ENCODE results near the gene SNX33.
"Not testable (repeated sequence)": the region's sequence is repeated elsewhere in the genome, so short reads cannot be mapped to it uniquely, and the experiment has no call there.

Gene SNX33

DNA sequence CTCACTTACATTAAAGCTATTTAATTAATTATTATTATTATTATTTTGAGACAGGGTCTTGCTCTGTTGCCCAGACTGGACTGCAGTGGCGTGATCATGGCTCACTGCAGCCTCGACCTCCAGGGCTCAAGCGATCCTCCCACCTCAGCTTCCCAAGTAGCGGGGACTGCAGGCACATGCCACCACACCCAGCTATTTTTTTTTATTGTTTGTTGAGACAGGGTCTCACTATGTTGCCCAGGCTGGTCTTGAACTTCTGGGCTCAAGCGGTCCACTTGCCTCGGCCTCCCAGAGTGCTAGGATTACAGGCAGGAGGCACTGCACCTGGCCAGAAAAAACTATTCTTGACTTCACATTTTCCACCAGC, 30.6 kb downstream of the SNX33 start:
- in situ Hi-C loops (cut with MboI; ENCODE audit: low sequenced_read_pairs) = loop anchor here (10.0 kb wide), 1 partner anchor 454 kb away; no protein-coding TSS in a partner anchor

- in situ Hi-C loops (cut with MboI; ENCODE audit: low sequenced_read_pairs) = no loop called here
Observed at GRCh38 chr15:75680007-75680789, 32.5 kb downstream of the SNX33 start.

GRCh38 chr15:75682181-75683135, 34.7 kb downstream of the SNX33 start:
- in situ Hi-C loops (cut with MboI; ENCODE audit: low sequenced_read_pairs) = no loop called here

- in situ Hi-C loops (cut with MboI; ENCODE audit: low sequenced_read_pairs) = not testable (repeated sequence)
Observed at GRCh38 chr15:75683646-75684312, 36.1 kb downstream of the SNX33 start.

GRCh38 chr15:75684648-75685047, 36.9 kb downstream of the SNX33 start:
- in situ Hi-C loops (cut with MboI; ENCODE audit: low sequenced_read_pairs) = loop anchor here (5.0 kb wide), 1 partner anchor 108 kb away; no protein-coding TSS in a partner anchor

DNA sequence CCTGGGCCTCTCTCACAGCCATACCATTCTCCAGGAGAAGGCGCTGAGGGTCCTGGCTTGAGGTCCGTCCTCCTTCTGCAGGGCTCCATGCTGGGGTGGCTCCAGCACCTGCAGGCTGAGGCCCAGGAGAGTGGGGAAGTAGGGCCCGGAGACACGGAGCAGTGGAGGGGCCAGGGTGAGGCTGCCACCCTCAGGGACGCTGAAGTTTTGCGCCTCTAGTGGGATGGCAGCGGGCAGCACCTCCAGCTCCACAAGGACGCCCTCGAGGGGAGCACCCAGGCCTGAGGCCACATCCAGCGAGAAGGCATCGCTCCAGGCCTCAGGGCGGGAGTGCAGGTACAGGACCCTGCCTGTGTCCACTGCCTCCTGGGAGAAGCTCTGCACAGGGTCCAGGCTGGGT, 37.5 kb downstream of the SNX33 start:
- in situ Hi-C loops (cut with MboI; ENCODE audit: low sequenced_read_pairs) = loop anchor here (5.0 kb wide), 1 partner anchor 107 kb away; no protein-coding TSS in a partner anchor

- in situ Hi-C loops (cut with MboI; ENCODE audit: low sequenced_read_pairs) = loop anchor here (5.0 kb wide), 1 partner anchor 106 kb away; no protein-coding TSS in a partner anchor
Observed at GRCh38 chr15:75686212-75686642, 38.5 kb downstream of the SNX33 start.

DNA sequence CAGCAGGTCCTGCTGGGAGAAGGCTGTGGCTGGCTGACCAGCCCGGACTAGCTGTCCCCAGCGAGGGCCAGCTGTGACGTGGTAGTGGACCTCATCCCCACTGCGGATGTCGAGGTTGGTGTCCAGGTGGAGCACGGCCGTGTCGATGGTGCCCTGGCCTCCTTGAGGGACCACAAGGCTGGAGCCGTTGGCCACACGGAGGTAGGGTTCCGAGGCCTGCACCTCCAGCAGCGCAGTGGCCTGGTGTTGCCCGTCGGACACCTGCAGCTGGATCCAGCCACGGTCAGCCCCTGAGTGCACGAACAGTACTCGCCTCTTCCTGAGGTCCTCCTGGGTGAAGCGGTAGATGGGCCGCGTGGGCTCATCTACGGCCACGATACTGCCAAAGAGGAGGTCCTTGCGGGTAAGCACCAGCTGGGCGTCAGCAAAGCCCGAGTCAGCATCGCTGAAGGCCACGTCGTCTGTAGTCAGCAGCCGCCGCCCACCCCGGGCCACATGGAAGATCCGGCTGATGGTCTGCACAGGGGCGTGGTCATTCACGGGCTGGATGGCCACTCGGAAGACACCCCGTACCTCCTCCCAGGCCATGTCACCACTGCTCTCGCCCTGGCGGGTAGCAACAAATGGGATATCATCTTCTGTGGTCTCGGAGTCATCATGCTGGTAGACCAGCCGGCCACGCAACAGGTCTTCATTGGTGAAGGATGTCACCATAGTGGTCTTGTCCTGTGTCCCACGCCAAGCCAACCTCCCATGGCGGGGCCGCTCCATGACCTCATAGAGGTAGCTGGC, 40.0 kb downstream of the SNX33 start:
- in situ Hi-C loops (cut with MboI; ENCODE audit: low sequenced_read_pairs) = loop anchor here (5.0 kb wide), 1 partner anchor 105 kb away; no protein-coding TSS in a partner anchor

- in situ Hi-C loops (cut with MboI; ENCODE audit: low sequenced_read_pairs) = loop anchor here (5.0 kb wide), 1 partner anchor 104 kb away; no protein-coding TSS in a partner anchor
Observed at GRCh38 chr15:75688278-75688557, 40.5 kb downstream of the SNX33 start.

DNA sequence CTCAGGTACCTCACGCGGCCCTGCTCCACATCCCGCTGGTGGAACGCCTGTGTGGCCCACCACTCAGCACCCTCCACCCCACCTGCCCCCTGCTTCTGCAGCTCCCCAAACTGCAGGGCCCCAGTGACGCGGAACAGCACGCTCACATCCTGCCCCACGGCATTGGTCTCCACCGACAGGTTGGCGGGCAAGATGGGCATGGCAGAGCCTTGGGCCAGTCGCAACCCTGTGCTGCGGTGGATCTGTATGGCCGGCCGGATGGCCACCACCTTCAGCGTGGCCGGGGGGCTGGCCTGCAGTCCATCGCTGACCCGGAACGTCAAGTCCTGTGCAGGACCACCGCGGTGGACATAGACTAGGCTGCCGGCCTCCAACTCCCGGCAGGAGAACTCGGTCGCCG, 41.1 kb downstream of the SNX33 start:
- in situ Hi-C loops (cut with MboI; ENCODE audit: low sequenced_read_pairs) = loop anchor here (5.0 kb wide), 1 partner anchor 103 kb away; no protein-coding TSS in a partner anchor

DNA sequence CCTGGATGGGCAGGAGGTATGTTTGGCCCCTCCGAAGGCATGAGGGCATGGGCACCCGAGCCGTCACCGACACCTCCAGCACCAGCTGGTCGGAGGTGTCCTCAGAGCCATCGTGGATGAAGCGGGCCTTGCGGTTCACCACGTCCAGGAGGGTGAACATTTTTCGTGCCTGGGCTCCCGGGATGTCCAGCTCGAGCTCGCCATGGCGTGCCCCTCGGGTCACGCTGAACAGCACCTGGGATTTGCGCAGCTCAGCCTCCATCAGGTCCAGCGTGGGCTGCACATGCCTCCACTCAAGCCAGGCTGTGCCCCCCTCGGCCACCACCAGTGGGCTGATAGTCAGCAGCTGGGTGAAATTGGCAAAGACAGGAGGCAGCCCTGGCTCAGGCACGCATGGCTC, 41.7 kb downstream of the SNX33 start:
- in situ Hi-C loops (cut with MboI; ENCODE audit: low sequenced_read_pairs) = loop anchor here (5.0 kb wide), 1 partner anchor 103 kb away; no protein-coding TSS in a partner anchor

DNA sequence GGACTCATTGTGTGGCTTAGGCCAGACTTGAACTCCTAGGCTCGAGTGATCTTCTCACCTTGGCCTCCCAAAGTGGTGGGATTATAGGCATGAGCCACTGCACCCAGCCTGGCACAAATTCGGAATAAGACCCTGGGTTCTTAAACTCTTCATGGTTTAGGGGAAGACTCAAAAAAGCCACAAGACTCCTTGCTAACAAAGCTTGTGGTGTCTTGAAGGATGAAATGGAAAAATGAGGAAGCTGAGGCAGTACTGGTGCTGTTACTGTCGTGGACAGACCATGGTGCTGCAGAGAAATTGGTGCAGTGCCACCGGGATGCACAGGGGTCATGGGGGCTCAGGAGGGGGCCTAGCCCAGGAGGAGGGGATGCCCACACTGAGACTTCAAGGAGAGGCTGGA, 44.6 kb downstream of the SNX33 start:
- in situ Hi-C loops (cut with MboI; ENCODE audit: low sequenced_read_pairs) = not testable (repeated sequence)

DNA sequence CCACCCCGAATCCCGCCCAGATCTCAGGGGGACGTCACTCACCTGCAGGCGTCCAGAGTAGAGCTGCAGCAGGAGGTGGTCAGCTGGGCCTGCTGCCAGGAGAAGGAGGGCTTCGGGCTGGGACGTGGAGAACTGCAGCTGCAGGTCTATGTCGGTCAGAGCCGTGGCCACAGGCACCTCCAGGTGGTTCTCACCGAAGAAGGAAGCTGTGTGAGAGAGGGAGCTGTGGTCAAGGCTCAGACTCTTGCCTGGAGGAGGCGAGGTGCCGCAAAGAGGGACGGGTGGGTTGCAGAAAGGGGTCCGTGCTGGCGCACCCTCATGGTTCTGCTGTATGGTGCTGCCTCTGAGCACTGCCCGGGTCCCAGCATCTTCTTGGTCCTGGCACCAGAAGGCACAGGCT, 45.3 kb downstream of the SNX33 start:
- in situ Hi-C loops (cut with MboI; ENCODE audit: low sequenced_read_pairs) = not testable (repeated sequence)

GRCh38 chr15:75693501-75694240, 46.0 kb downstream of the SNX33 start:
- in situ Hi-C loops (cut with MboI; ENCODE audit: low sequenced_read_pairs) = no loop called here

DNA sequence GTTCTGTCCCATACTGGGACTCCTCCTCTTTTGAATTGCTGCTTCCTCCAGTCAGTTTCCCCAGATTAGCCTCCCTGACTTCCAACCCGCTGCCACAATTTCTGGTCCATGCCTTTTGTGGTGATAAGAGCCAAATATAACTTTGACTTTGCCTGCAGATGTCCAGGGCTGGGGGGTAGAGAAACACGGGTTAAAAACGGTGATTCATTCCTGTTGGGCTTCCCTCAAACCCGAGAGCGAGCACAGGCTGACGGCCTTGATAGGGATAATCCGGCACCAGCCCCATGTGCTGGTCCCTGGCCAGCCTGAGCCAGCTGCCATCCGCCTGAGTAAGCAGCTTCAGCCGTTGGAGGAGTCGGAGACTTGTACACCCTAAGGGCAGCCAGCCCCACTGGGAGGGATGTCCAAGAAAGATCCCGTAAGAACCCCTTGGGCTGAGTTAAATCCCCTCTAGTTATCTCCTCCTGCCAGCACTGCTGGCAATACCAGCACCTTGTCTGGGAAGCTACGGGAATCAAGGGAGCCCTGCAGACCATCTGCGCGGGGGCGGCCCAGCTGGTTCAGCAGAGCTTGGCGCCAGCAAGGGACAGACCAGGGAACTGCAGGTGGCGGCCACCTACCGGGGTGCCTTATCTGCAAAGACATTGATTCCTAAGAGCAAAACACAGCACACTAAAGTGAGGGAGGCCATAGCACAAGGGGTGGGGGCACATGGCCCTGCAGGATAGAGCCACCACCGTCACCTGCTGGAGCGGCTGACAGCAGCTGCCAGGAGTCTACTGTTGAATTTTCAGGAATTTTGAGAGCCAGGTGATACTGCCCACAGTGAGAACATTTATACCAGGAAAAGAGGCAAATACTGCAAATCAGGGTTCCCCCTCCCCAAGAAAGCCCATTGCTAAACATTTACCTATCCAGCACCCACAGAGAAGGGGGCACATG, 46.8 kb downstream of the SNX33 start:
- in situ Hi-C loops (cut with MboI; ENCODE audit: low sequenced_read_pairs) = no loop called here

DNA sequence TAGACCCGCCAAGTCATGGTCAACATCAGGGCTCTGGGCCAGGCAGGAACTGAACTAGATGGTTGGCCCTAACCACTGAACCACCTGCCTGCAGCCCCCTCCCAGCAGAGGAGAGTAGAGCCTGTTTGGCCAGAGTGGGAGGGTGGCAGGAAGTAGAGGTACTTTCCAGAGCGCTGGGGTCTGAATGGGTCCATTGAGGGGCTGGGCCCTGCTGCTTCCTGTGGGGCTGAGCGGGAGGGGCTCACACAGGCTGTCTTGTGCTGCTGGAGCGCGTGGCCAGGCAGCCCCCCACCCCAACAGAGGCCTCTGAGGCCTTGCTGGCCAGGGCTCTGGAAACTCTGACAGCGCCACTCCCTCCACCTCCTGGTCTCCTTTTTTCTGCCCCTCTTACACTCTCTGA, 47.5 kb downstream of the SNX33 start:
- in situ Hi-C loops (cut with MboI; ENCODE audit: low sequenced_read_pairs) = no loop called here

DNA sequence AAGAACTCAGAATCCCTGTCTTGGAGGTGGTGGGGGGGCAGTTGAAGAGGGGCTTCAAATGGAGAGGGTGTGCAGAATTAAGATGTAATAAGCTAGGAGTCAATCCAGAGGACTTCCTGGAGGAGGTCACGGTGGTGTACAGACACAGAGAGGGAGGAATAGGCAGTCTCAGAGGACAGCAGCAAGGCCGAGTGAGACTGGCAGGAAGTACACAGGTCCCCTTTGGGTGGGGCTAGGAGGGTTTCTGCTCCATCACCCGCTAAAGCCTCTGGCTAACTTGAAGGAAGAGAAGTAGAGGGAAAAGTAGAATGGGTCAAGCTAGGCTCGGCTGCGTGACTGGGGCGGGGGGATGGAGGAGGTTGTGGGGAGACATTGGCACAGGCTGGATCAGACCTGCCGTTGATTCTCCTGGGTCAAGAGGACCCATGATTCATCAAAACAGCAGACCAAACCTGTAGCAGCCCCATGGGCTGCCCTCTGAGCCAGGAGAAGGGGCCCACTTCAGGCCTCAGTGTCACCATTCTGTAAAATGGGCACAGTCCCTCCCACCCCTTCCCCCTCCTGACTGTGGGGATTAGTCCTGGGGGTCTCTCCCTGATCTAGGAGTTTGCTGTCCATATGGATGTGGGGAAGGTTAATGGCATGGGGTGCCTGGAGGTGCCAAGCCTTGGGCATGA, 48.1 kb downstream of the SNX33 start:
- in situ Hi-C loops (cut with MboI; ENCODE audit: low sequenced_read_pairs) = no loop called here

DNA sequence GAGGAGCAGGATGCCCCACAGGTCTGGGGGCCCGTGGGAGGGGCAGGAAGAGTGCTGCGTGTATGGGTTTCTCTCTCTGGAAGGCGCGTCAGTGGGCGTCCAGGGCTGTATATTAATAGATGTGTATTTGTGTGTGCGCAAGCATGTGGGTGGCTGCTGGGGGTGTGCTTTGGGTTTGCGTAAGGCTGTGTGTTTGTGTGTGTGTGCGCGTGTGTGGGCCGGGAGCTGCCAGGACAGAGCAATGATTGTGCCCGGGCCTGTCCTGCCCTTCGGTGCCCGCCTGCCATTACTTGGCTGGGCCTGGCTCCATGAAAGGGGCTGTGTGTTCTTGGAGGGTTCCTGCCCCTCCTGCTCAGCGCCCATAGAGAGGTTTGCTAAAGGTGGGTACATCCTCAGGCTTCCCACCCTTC, 48.6 kb downstream of the SNX33 start:
- in situ Hi-C loops (cut with MboI; ENCODE audit: low sequenced_read_pairs) = no loop called here

All from HL-60/S4 (cell line).